B cell (primary cell): ENCODE measurements around the gene TRIM66.

ENCODE experiments used
- CTCF ChIP-seq: fragments of 200-600 bp; IDR thresholded peaks from one replicate; pipeline ENCODE4 v1.8.0; 2022; ENCODE audit warnings: antibody characterized with exemption, mild to moderate bottlenecking
- EZH2 ChIP-seq: IDR thresholded peaks from 2 replicates; pipeline ENCODE4 v1.6.1; 2012; ENCODE audit warnings: borderline replicate concordance, low read depth, mild to moderate bottlenecking, moderate library complexity, low read length; ENCODE audit not compliant: insufficient read depth, poor library complexity, severe bottlenecking

GRCh38 chr11:8682303-8683114 lies at the start of gene TRIM66, which contains the start of gene RPL27A:
- TF ChIP-seq EZH2 (no peak), CTCF (peak; percentile 18)
